ENCODE data around the gene NUDT3.
"Not testable (repeated sequence)": the region's sequence is repeated elsewhere in the genome, so short reads cannot be mapped to it uniquely, and the experiment has no call there.

NUDT3 gene

DNA sequence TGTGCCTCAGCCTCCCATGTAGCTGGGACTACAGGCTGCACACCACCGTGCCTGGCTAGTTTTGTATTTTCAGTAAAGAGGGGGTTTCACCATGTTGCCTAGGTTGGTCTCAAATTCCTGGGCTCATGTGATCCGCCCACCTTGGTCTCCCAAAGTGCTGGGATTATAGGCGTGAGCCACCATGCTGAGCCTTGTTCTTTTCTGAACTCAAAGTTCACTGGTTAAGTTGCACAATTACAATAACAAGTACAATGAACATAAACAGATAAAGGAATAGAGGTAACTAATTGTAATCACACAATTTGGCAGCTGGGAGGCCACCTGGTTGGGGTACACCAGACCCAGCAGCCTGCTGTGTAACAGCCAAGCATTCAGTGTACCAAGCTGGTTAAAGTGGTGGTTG, 6.7 kb downstream of the NUDT3 start:
- Mint-ChIP-seq H3K27ac (no peak overlapping the region), H3K9me3 (no peaks in the 10 kb centered on the region), H3K4me3 (no peak overlapping the region), H3K27me3 (no peaks in the 10 kb centered on the region), H3K36me3 (ENCODE audit: low read depth) (peaks cover 8% of the 10 kb centered on the region), H3K4me1 (peaks cover 28% of the 10 kb centered on the region)
- no peak for ATAC-seq
- no peak for DNase-seq

DNA sequence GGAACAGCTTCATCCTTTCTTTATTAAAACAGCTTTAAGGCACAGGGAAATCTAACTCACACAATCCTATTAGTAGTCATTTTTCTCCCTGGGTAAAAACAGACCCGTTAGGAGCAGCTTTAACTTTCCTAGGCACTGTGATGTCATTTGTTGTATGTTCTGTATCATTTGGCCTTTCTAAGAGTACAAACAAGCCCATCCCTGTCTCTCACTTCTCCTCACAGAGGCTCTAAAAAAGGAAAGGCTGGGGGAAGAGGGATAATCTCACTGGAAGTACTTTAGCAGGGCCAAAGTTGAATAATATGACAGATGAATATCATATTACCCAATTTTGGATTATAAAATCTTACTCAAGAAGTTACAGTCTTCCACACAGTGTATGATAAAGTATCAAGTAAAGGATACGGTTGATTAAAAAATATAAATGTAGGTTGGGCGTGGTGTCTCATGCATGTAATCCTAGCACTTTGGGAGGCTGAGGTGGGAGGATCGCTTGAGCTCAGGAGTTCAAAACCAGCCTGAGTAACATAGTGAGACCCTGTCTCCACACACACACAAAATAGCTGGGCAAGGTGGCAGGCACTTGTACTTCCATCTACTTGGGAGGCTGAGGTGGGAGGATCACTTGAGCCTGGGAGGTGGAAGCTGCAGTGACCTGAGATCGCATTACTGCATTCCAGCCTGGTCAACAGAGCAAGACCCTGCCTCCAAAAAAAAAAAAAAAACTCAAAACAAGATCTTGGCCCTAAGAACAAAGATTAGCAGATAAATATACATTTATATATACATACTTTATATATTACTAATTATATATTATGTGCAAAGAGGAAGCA, 7.9 kb downstream of the NUDT3 start:
- no peak for ATAC-seq
- peaks cover 8% of the 10 kb centered on the region for H3K36me3 Mint-ChIP-seq (ENCODE audit: low read depth)
- H3K4me1 Mint-ChIP-seq: peaks cover 26% of the 10 kb centered on the region
- no peak overlapping the region for H3K4me3 Mint-ChIP-seq
- no peaks in the 10 kb centered on the region for H3K9me3 Mint-ChIP-seq
- no peak for DNase-seq
- H3K27me3 Mint-ChIP-seq: no peaks in the 10 kb centered on the region
- H3K27ac Mint-ChIP-seq: no peak overlapping the region

DNA sequence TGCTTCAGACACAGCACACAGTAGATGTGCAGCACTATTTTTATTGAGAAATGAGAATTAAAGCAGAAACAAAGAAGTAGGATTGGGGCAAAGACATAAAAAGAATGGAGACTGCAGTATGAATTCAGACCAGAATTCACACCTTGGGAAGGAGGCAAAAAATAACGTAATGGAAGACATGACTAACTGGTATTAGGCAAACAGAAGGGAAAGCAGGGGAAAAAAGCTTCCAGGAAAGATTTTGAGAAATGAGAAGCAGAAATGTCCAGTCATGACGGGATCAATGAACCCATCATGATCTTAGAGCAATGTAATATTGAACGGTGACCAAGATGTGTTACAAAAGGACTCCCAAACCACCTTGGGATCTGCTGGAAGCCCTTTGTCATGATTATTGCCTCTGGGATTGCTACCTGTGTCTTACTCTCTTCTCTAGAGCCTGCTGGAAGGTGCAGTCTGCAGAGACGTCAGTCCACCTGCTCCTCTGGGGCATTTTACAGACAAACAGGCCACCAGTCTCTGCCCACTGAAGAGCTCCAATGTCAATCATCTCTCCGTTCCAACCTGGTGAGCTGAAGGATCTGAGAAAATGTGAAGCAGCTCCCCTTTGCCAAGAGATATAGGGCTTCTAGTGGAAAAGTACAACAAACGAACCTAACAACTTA, 8.7 kb downstream of the NUDT3 start:
- ATAC-seq: no peak
- peaks cover 8% of the 10 kb centered on the region for H3K36me3 Mint-ChIP-seq (ENCODE audit: low read depth)
- no peak overlapping the region for H3K27ac Mint-ChIP-seq
- H3K9me3 Mint-ChIP-seq: no peaks in the 10 kb centered on the region
- DNase-seq: no peak
- H3K27me3 Mint-ChIP-seq: no peaks in the 10 kb centered on the region
- H3K4me3 Mint-ChIP-seq: no peak overlapping the region
- peaks cover 22% of the 10 kb centered on the region for H3K4me1 Mint-ChIP-seq

DNA sequence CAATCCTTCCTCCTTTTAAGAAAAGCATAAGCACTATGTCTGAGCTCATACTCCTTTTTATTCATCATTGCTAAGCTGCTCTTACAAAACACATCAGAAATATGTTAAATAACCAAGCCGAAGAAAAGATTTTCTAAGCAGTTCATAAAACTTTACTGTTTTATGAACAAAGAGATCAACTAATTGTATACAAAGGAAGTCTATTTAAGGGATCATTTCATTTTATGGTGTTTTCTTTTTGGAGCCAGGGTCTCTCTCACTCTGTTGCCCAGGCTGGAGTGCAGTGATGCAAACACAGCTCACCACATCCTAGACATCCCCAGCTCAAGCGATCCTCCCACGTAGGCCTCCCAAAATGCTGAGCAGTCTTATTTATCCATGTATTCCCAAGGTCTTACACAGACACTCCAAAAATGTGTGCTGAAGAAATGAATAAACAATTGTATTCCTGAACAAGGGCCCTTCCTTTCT, 9.3 kb downstream of the NUDT3 start:
- Mint-ChIP-seq H3K9me3 (no peaks in the 10 kb centered on the region), H3K4me3 (no peak overlapping the region), H3K4me1 (peaks cover 24% of the 10 kb centered on the region), H3K27me3 (no peaks in the 10 kb centered on the region), H3K36me3 (ENCODE audit: low read depth) (peaks cover 9% of the 10 kb centered on the region), H3K27ac (no peak overlapping the region)
- DNase-seq: no peak
- no peak for ATAC-seq

DNA sequence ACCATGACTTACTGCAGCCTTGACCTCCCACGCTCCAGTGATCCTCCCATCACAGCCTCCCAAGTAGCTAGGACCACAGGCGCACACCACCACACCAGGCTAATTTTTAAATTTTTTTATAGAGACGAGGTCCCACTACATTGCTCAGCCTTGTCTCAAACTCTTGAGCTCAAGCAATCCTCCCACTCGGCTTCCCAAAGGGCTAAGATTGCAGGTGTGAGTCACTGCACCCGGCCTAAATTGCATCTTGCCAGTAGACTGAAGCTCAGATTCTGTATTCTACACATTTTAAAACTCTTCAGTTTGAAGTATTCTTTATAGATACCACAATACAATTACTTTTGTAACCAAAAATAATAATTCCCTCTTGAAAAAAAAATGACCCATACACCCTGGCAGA, 11.4 kb downstream of the NUDT3 start:
- Mint-ChIP-seq H3K4me1 (peaks cover 17% of the 10 kb centered on the region), H3K9me3 (no peaks in the 10 kb centered on the region), H3K27me3 (no peaks in the 10 kb centered on the region), H3K27ac (no peak overlapping the region), H3K36me3 (ENCODE audit: low read depth) (peaks cover 10% of the 10 kb centered on the region), H3K4me3 (no peak overlapping the region)
- DNase-seq (no peak), ATAC-seq (no peak)

DNA sequence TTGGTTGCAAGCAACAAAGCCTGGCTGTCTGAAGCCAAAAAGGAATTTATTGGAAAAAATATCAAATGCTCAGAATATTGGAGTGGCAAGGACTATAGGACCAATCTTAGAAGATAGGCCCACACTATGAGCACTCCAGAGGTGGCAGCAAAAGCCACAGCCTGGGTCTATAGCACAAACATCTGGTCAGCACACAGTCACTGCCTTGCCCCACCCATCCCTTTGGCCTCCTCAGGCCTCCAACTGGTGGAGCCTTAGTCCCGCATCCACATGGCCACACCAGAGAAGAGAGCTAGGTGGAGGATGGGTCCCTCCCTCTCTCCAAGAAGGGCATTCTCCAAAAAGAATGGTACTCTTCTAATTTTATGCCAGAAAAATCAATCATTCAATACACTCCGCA, 14.0 kb downstream of the NUDT3 start:
- no peak overlapping the region for H3K4me3 Mint-ChIP-seq
- DNase-seq: no peak
- H3K4me1 Mint-ChIP-seq: peaks cover 8% of the 10 kb centered on the region
- no peak overlapping the region for H3K27ac Mint-ChIP-seq
- no peaks in the 10 kb centered on the region for H3K9me3 Mint-ChIP-seq
- H3K36me3 Mint-ChIP-seq (ENCODE audit: low read depth): peaks cover 7% of the 10 kb centered on the region
- no peak for ATAC-seq
- no peaks in the 10 kb centered on the region for H3K27me3 Mint-ChIP-seq

DNA sequence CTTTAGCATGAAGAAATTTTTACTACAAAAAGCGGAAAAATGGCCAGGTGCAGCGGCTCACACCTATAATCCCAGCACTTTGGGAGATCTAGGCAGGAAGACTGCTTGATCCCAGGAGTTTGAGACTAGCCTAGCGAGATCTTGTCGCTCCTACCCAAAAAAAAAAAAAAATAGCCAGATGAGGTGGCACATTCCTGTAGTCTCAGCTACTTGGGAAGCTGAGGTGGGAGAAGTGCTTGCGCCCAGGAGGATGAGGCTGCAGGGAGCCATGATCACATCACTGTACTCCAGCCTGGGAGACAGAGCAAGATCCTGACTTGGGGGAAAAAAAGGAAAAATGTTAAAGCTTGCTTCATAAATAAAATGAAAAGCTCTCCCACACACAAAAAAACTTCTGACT, 14.5 kb downstream of the NUDT3 start:
- no peak overlapping the region for H3K27ac Mint-ChIP-seq
- H3K36me3 Mint-ChIP-seq (ENCODE audit: low read depth): peaks cover 6% of the 10 kb centered on the region
- peaks cover 6% of the 10 kb centered on the region for H3K4me1 Mint-ChIP-seq
- DNase-seq (no peak), ATAC-seq (no peak)
- no peaks in the 10 kb centered on the region for H3K9me3 Mint-ChIP-seq
- no peaks in the 10 kb centered on the region for H3K27me3 Mint-ChIP-seq
- H3K4me3 Mint-ChIP-seq: no peak overlapping the region

DNA sequence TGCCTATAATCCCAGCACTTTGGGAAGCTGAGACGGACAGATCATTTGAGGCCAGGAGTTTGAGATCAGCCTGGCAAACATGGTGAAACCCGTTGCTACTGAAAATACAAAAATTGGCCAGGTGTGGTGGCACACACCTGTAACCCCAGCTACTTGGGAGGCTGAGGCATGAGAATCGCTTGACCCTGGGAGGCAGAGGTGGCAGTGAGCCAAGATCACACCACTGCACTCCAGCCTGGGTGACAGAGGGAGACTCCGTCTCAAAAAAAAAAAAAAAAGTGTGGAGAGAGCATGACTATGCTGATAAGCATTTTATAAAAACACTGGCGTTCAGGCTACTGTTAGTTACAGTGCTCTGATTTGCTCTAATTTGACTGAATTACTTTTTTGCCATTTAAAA, 14.9 kb downstream of the NUDT3 start:
- not testable (repeated sequence) for H3K36me3 Mint-ChIP-seq (ENCODE audit: low read depth); H3K27me3 Mint-ChIP-seq; H3K4me1 Mint-ChIP-seq; DNase-seq; H3K27ac Mint-ChIP-seq; H3K9me3 Mint-ChIP-seq; H3K4me3 Mint-ChIP-seq; ATAC-seq

DNA sequence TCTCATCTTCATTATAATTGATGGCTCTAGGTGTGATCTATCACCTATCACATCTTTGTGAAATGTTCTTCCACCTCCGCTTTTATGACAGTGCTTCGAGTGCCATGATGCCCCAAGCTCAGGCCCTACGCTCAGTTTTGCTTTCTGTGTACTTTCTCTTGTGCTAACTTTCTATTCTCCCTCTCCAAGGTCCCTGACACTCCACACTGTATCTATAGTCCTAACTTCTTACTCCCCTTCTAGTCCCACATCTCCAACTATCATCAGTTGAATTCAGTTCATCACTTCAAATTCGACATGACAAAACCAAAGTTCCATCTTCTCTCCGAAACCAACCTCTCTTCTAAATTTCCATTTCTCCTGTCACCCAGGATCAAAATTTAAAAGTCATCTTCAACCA, 16.6 kb downstream of the NUDT3 start:
- DNase-seq: no peak
- peaks cover 8% of the 10 kb centered on the region for H3K36me3 Mint-ChIP-seq (ENCODE audit: low read depth)
- H3K4me3 Mint-ChIP-seq: no peak overlapping the region
- peaks cover 9% of the 10 kb centered on the region for H3K4me1 Mint-ChIP-seq
- no peaks in the 10 kb centered on the region for H3K27me3 Mint-ChIP-seq
- no peak overlapping the region for H3K27ac Mint-ChIP-seq
- no peaks in the 10 kb centered on the region for H3K9me3 Mint-ChIP-seq
- ATAC-seq: no peak

DNA sequence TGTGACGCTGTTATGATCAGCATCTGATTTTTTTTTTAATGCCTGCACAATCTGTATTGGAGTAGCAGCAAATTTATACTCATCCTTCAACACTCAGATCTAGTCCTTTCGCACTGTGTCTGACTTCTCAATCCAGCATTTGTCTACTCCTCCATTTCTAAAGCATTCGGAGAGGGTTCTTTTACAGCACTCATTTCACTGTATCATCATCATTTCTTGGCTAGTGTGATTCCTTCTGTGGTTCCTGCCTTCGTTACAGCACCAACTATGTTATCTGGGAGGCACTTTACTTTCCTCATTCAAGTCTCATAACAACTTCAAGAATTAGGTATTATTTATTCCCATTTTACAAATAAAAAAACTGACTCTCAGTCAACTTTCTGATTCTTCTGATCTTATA, 18.0 kb downstream of the NUDT3 start:
- Mint-ChIP-seq H3K4me3 (no peak overlapping the region), H3K27ac (no peak overlapping the region), H3K9me3 (no peaks in the 10 kb centered on the region), H3K27me3 (no peaks in the 10 kb centered on the region), H3K36me3 (ENCODE audit: low read depth) (peaks cover 8% of the 10 kb centered on the region), H3K4me1 (peaks cover 14% of the 10 kb centered on the region)
- DNase-seq: no peak
- ATAC-seq: no peak

DNA sequence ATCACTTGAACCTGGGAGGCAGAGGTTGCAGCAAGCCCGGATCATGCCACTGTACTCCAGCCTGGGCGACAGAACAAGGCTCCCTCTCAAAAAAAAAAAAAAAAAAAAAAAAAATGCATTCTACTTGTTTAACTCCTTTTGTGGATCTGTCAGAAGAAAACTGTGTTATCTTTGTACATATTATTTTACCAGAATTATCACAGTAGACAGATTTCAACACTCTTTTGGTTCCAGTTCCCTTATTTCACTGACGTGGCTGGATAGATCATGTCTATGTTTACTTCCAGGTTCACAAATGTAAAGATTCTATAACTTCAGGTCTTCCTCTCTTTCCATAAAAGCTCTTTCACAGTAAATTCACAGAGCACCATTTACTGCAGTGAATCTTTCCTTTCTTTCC, 18.4 kb downstream of the NUDT3 start:
- Mint-ChIP-seq H3K9me3 (no peaks in the 10 kb centered on the region), H3K36me3 (ENCODE audit: low read depth) (peaks cover 8% of the 10 kb centered on the region), H3K27me3 (no peaks in the 10 kb centered on the region), H3K4me1 (peaks cover 16% of the 10 kb centered on the region), H3K27ac (no peak overlapping the region), H3K4me3 (no peak overlapping the region)
- no peak for ATAC-seq
- DNase-seq: no peak

DNA sequence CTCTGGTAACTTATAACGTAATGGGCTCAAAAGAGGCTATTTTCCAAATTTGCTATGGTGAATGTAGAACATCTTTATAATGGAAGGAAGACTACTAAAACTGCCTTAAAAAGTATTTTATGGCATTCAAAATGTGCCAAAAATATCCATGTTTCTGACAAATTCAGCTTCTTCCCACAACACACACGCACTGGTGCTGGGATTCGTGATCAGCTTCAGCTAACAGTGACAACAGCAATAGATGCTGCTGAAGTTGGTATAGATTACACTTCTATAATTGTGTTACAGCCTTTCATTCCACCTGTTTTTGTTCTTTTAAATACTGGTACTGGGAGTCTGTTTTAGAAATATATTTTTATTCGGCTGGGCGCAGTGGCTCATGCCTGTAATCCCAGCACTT, 19.0 kb downstream of the NUDT3 start:
- DNase-seq (no peak), ATAC-seq (no peak)
- H3K9me3 Mint-ChIP-seq: no peaks in the 10 kb centered on the region
- no peaks in the 10 kb centered on the region for H3K27me3 Mint-ChIP-seq
- H3K4me1 Mint-ChIP-seq: peaks cover 12% of the 10 kb centered on the region
- peaks cover 8% of the 10 kb centered on the region for H3K36me3 Mint-ChIP-seq (ENCODE audit: low read depth)
- no peak overlapping the region for H3K27ac Mint-ChIP-seq
- H3K4me3 Mint-ChIP-seq: no peak overlapping the region

DNA sequence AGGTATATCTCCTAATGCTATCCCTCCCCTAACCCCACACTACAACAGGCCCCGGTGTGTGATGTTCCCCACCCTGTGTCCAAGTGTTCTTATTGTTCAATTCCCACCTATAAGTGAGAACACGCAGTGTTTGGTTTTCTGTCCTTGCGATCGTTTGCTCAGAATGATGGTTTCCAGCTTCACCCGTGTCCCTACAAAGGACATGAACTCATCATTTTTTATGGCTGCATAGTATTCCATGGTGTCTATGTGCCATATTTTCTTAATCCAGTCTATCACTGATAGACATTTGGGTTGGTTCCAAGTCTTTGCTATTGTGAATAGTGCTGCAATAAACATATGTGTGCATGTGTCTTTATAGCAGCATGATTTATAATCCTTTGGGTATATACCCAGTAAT, 20.6 kb downstream of the NUDT3 start:
- not testable (repeated sequence) for H3K9me3 Mint-ChIP-seq; H3K27ac Mint-ChIP-seq; DNase-seq; H3K4me3 Mint-ChIP-seq; H3K36me3 Mint-ChIP-seq (ENCODE audit: low read depth); ATAC-seq; H3K27me3 Mint-ChIP-seq
- peaks cover 15% of the 10 kb centered on the region for H3K4me1 Mint-ChIP-seq

DNA sequence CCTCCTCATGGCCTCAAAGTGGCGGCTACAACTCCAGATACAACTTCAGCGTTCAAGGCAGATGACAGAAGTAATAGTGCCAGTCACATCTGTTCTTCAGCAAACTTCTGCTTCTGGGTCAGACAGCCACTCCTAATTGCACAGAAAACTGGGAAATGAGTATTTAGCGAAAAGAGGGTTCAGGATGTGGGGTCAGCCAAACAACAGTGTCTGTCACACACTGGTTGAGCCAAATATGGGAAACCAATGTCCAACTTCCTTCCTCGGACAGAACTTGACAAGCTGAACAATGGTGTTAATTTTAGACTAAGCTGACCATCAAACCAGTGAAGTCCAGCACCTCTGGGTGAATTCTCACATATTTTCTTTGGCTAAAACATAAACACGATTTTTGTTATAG, 22.1 kb downstream of the NUDT3 start:
- ATAC-seq (no peak), DNase-seq (no peak)
- Mint-ChIP-seq H3K36me3 (ENCODE audit: low read depth) (peaks cover 6% of the 10 kb centered on the region), H3K9me3 (no peaks in the 10 kb centered on the region), H3K4me3 (no peak overlapping the region), H3K27ac (no peak overlapping the region), H3K27me3 (no peaks in the 10 kb centered on the region), H3K4me1 (peaks cover 22% of the 10 kb centered on the region)

DNA sequence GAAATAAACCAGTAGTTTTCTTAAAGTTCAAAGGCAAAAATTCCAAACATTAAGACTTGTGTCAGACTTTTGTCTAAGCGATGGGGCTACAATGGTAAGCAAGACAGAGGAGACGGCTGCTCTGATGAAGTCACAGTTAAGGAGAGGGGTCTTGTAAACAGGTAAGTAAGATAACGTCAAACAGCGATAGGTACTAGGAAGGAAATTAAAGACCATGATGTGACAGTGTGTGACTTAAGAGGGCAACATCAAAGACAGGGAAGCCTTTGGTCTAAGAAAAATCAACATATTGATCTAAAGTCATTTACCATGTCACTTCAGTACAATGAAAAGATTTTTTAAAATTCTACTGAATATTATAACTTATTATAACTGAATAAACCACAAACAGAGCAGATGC, 23.1 kb downstream of the NUDT3 start:
- ATAC-seq (no peak), DNase-seq (no peak)
- H3K9me3 Mint-ChIP-seq: no peaks in the 10 kb centered on the region
- no peak overlapping the region for H3K27ac Mint-ChIP-seq
- H3K4me3 Mint-ChIP-seq: no peak overlapping the region
- H3K27me3 Mint-ChIP-seq: no peaks in the 10 kb centered on the region
- H3K36me3 Mint-ChIP-seq (ENCODE audit: low read depth): peaks cover 6% of the 10 kb centered on the region
- peaks cover 25% of the 10 kb centered on the region for H3K4me1 Mint-ChIP-seq
